ENCODE measurements around the gene ITPKA.
"Not testable (repeated sequence)": the region's sequence is repeated elsewhere in the genome, so short reads cannot be mapped to it uniquely, and the experiment has no call there.

Gene ITPKA

DNA sequence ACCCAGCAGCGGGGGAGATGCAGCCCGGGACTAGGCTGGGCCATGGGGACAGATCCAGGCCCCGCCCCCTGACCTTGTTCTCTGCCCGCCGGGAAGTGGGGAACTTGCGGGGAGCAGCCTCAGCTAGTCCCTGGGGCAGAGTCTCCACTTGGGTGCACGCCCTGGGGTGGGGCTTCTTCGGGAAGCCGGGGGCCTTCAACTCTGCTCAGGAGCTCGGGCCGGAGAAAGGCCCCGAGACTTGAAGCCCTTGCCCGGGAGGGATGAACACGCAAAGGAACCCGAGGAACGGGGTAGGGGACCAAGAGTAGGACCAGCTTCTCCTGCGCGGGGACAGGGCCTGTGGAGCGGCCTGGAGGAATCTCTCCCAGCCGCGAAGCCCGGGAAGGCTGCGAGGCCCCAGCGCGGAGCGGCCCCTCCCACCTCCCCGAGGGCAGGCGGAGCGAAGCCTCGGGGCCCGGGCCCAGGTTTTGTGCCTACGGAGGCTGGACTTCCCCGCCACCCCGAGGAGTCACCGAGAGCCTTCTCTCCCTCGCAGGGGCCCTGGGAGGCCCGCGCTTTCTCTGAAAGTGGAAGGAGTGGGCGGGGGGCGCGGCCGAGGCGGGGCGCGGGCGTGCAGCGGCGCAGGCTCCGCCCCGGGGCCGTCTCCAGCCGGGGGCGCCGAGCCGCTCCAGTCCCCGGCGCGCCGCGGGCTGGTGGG is at the start of gene ITPKA:
Gene ITPKA, plus strand, starts transcription at position 670 of the 697 bp plus-strand sequence. CDS start 54 bp downstream, outside the sequence.
- peaks cover 29% of the 10 kb centered on the region for H3K4me1 Mint-ChIP-seq (ENCODE audit: low read depth)
- peak within 1 kb of the TSS; percentile 77 for H3K27ac Mint-ChIP-seq
- peaks cover 31% of the 10 kb centered on the region for H3K27me3 Mint-ChIP-seq (ENCODE audit: low read depth)

GRCh38 chr15:41445399-41445798 is 48.3 kb upstream of the ITPKA start:
- H3K27me3 Mint-ChIP-seq (ENCODE audit: low read depth), result no peaks in the 10 kb centered on the region
- H3K36me3 Mint-ChIP-seq (ENCODE audit: low read depth), result peaks cover 18% of the 10 kb centered on the region
- H3K9me3 Mint-ChIP-seq, result no peaks in the 10 kb centered on the region
- H3K27ac Mint-ChIP-seq, result no peak overlapping the region
- H3K4me1 Mint-ChIP-seq (ENCODE audit: low read depth), result peaks cover 12% of the 10 kb centered on the region
- H3K4me3 Mint-ChIP-seq, result no peak overlapping the region

More for the DNA sequence above, at the start of gene ITPKA:
- Mint-ChIP-seq H3K4me3 (peak within 1 kb of the TSS; percentile 84), H3K9me3 (no peaks in the 10 kb centered on the region), H3K36me3 (ENCODE audit: low read depth) (peaks cover 6% of the 10 kb centered on the region)

GRCh38 chr15:41462084-41462795 is 31.4 kb upstream of the ITPKA start:
- Mint-ChIP-seq H3K27me3 (ENCODE audit: low read depth) (no peaks in the 10 kb centered on the region), H3K9me3 (no peaks in the 10 kb centered on the region), H3K4me1 (ENCODE audit: low read depth) (peaks cover 9% of the 10 kb centered on the region), H3K27ac (no peak overlapping the region), H3K36me3 (ENCODE audit: low read depth) (peaks cover 30% of the 10 kb centered on the region), H3K4me3 (no peak overlapping the region)

DNA sequence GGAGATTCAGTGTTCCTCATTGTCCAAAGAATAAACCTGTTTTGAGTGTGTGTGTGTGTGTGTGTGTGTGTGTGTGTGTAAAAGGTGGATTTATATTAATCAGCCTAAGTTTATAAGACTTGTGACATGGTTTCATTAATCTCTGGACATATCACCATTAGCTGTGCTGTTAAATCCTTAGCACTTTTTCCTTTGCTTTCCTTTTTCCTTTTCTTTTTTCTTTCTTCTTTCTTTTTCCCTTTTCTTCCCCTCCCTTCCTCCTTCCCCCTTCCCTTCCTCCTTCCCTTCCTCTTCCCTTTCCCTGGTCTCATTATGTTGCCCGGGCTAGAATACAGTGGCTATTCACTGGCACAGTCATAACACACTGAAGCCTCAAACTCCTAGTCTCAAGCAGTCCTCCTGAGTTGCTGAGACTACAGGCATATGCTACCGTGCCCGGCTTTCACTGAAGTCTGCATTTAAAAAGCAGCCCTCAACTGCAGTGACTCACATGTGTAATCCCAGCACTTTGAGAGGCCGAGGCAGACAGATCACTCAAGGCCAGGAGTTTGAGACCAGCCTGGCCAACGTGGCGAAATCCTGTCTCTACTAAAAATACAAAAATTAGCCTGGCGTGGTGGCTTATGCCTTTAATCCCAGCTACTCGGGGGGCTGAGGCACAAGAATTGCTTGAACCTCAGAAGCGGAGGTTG is 28.6 kb upstream of the ITPKA start:
- H3K36me3 Mint-ChIP-seq (ENCODE audit: low read depth), result peaks cover 21% of the 10 kb centered on the region
- H3K9me3 Mint-ChIP-seq, result no peaks in the 10 kb centered on the region
- H3K4me1 Mint-ChIP-seq (ENCODE audit: low read depth), result peaks cover 9% of the 10 kb centered on the region
- no peak overlapping the region for H3K4me3 Mint-ChIP-seq
- no peaks in the 10 kb centered on the region for H3K27me3 Mint-ChIP-seq (ENCODE audit: low read depth)
- no peak overlapping the region for H3K27ac Mint-ChIP-seq

- no peaks in the 10 kb centered on the region for H3K27me3 Mint-ChIP-seq (ENCODE audit: low read depth)
- no peaks in the 10 kb centered on the region for H3K9me3 Mint-ChIP-seq
- no peak overlapping the region for H3K27ac Mint-ChIP-seq
- peaks cover 26% of the 10 kb centered on the region for H3K36me3 Mint-ChIP-seq (ENCODE audit: low read depth)
- H3K4me3 Mint-ChIP-seq, result no peak overlapping the region
- H3K4me1 Mint-ChIP-seq (ENCODE audit: low read depth), result peaks cover 9% of the 10 kb centered on the region
Observed at GRCh38 chr15:41465822-41466421, 27.8 kb upstream of the ITPKA start.

DNA sequence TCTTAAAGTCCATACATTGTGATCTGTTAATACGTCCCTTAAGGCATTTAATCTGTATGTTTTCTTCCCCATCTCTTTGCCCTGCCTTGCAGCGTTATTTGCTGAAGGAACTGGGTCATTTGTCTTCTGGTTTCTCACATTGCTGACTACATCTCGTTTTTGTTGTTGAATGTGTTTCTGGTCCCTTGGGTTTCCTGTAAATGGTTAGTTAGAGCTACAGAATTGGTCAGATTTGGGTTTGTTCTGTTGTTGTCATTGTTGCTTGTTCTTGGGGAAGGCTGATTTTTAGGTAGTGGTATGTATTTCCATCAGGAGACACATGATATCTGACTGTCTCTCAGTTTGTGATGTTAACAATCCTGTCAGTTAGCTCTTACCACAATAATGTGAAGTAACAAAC is 27.0 kb upstream of the ITPKA start:
- no peaks in the 10 kb centered on the region for H3K27me3 Mint-ChIP-seq (ENCODE audit: low read depth)
- peaks cover 9% of the 10 kb centered on the region for H3K4me1 Mint-ChIP-seq (ENCODE audit: low read depth)
- H3K27ac Mint-ChIP-seq, result no peak overlapping the region
- peaks cover 31% of the 10 kb centered on the region for H3K36me3 Mint-ChIP-seq (ENCODE audit: low read depth)
- no peak overlapping the region for H3K4me3 Mint-ChIP-seq
- H3K9me3 Mint-ChIP-seq, result no peaks in the 10 kb centered on the region

- H3K27ac Mint-ChIP-seq; H3K4me1 Mint-ChIP-seq (ENCODE audit: low read depth); H3K9me3 Mint-ChIP-seq; H3K4me3 Mint-ChIP-seq; H3K27me3 Mint-ChIP-seq (ENCODE audit: low read depth): not testable (repeated sequence)
- H3K36me3 Mint-ChIP-seq (ENCODE audit: low read depth), result peaks cover 35% of the 10 kb centered on the region
Observed at GRCh38 chr15:41469644-41470043, 24.0 kb upstream of the ITPKA start.

DNA sequence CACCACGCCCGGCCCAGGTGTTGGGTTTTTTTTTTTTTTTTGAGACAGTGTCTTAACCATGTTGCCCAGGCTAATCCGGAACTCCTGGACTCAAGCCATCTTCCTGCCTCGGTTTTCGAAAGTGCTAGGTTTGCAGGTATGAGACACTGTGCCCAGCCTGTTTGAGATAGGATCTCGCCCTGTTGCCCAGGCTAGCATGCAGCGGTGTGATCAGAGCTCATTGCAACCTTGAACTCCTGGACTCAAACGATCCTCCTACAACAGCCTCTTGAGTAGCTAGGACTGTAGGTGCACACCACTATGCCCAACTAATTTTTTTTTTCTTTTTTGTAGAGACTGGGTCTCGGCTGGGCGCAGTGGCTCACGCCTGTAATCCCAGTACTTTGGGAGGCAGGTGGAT is 20.3 kb upstream of the ITPKA start:
- Mint-ChIP-seq H3K4me3 (no peak overlapping the region), H3K27me3 (ENCODE audit: low read depth) (no peaks in the 10 kb centered on the region), H3K27ac (no peak overlapping the region), H3K36me3 (ENCODE audit: low read depth) (peaks cover 48% of the 10 kb centered on the region), H3K9me3 (no peaks in the 10 kb centered on the region), H3K4me1 (ENCODE audit: low read depth) (peaks cover 8% of the 10 kb centered on the region)

DNA sequence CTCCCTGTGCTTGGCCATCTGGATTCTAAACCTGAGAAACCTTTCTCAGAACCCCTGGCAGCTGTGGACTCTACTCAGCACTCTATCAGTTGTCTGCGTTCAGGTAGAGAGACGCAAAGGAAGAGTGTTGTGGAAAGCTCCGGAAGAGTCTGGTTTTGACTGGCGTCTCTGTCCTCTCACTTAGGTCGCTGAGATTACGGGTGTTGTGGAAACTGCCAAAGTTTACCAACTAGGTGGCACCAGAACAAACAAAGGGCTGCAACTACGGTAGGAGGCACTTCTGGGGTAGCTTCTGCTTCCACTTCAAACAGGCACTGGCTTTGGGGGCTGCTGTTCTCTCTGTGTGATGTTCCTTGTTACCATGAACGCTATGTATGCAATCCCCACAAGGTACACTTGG is 19.2 kb upstream of the ITPKA start:
- peaks cover 58% of the 10 kb centered on the region for H3K36me3 Mint-ChIP-seq (ENCODE audit: low read depth)
- no peaks in the 10 kb centered on the region for H3K9me3 Mint-ChIP-seq
- H3K27ac Mint-ChIP-seq, result no peak overlapping the region
- no peaks in the 10 kb centered on the region for H3K27me3 Mint-ChIP-seq (ENCODE audit: low read depth)
- H3K4me3 Mint-ChIP-seq, result no peak overlapping the region
- H3K4me1 Mint-ChIP-seq (ENCODE audit: low read depth), result peaks cover 13% of the 10 kb centered on the region

DNA sequence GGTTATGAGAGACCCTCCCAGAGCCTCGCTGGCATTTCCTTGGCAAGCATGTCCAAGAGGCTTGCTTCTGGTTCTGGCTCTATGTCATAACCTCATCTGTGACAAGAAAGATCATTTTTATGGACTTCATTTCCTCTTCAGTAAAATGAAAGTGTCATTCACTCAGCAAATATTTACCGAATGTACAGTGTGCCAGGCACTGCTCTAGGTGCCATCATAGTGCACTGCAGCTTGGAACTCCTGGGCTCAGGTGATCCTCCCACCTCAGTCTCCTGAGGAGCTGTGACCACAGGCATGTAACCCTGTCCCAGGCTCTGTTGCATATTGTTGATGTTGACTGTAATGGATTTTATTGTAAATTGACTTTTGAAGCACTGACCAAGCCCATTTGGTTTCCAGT is 18.7 kb upstream of the ITPKA start:
- peaks cover 57% of the 10 kb centered on the region for H3K36me3 Mint-ChIP-seq (ENCODE audit: low read depth)
- peaks cover 13% of the 10 kb centered on the region for H3K4me1 Mint-ChIP-seq (ENCODE audit: low read depth)
- H3K9me3 Mint-ChIP-seq, result no peaks in the 10 kb centered on the region
- no peak overlapping the region for H3K4me3 Mint-ChIP-seq
- H3K27ac Mint-ChIP-seq, result no peak overlapping the region
- H3K27me3 Mint-ChIP-seq (ENCODE audit: low read depth), result no peaks in the 10 kb centered on the region

- no peak overlapping the region for H3K4me3 Mint-ChIP-seq
- H3K27ac Mint-ChIP-seq, result no peak overlapping the region
- no peaks in the 10 kb centered on the region for H3K9me3 Mint-ChIP-seq
- peaks cover 62% of the 10 kb centered on the region for H3K36me3 Mint-ChIP-seq (ENCODE audit: low read depth)
- H3K4me1 Mint-ChIP-seq (ENCODE audit: low read depth), result peaks cover 15% of the 10 kb centered on the region
- no peaks in the 10 kb centered on the region for H3K27me3 Mint-ChIP-seq (ENCODE audit: low read depth)
Observed at GRCh38 chr15:41476416-41477048, 17.1 kb upstream of the ITPKA start.

- peaks cover 61% of the 10 kb centered on the region for H3K36me3 Mint-ChIP-seq (ENCODE audit: low read depth)
- no peaks in the 10 kb centered on the region for H3K27me3 Mint-ChIP-seq (ENCODE audit: low read depth)
- no peaks in the 10 kb centered on the region for H3K9me3 Mint-ChIP-seq
- no peak overlapping the region for H3K4me3 Mint-ChIP-seq
- H3K27ac Mint-ChIP-seq, result no peak overlapping the region
- H3K4me1 Mint-ChIP-seq (ENCODE audit: low read depth), result peaks cover 26% of the 10 kb centered on the region
Observed at GRCh38 chr15:41480396-41481140, 13.1 kb upstream of the ITPKA start.

GRCh38 chr15:41482110-41482877 is 11.4 kb upstream of the ITPKA start:
- peaks cover 26% of the 10 kb centered on the region for H3K4me1 Mint-ChIP-seq (ENCODE audit: low read depth)
- no peaks in the 10 kb centered on the region for H3K9me3 Mint-ChIP-seq
- no peaks in the 10 kb centered on the region for H3K27me3 Mint-ChIP-seq (ENCODE audit: low read depth)
- H3K36me3 Mint-ChIP-seq (ENCODE audit: low read depth), result peaks cover 53% of the 10 kb centered on the region
- H3K4me3 Mint-ChIP-seq, result no peak overlapping the region
- H3K27ac Mint-ChIP-seq, result no peak overlapping the region

Measured in T-helper 1 cell treated with Interleukin-12 subunit alpha and Interleukin-12 subunit beta and Interleukin-4 antibody, amounts not matched to agents 30 μg/mL and 1 μg/mL, for 36 hours (primary cell).